IPS DF 4.7 (cell line): ENCODE results near the gene FCHSD2.
"Not testable (repeated sequence)": the region's sequence is repeated elsewhere in the genome, so short reads cannot be mapped to it uniquely, and the experiment has no call there.

Experiments used
- DNase-seq: peaks from one replicate; pipeline ENCODE4 v3.0.0-alpha.2; 2013; ENCODE audit warnings: low spot score; ENCODE audit errors: extremely low read depth

FCHSD2 gene

DNA sequence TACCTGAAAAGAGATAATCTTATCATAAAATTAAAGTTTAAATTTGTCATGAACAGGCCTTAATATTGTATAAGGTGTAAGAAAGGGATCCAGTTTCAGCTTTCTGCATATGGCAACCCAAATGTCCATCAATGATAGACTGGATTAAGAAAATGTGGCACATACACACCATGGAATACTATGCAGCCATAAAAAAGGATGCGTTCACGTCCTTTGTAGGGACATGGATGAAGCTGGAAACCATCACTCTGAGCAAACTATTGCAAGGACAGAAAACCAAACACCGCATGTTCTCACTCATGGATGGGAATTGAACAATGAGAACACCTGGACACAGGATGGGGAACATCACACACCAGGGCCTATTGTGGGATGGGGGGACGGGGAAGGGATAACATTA, 18.2 kb downstream of the FCHSD2 start:
- not testable (repeated sequence) for DNase-seq

DNA sequence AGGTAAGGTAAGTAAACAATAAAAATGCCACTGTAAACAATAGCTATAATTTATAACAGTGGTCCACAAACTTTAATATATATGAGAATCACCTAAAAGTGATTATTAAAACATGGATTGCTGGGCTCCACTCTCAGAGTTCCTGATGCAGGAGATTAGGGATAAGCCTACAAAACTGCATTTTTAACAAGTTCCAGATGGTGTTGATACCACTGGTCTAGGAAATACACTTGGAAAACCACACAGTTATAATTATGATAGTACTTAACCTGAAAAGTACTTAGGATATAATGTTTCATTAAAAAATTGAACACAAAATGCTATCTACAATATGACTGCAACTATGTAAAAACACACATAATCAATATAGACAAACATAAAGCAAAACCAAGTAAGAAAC, 20.4 kb downstream of the FCHSD2 start:
- no peak for DNase-seq

DNA sequence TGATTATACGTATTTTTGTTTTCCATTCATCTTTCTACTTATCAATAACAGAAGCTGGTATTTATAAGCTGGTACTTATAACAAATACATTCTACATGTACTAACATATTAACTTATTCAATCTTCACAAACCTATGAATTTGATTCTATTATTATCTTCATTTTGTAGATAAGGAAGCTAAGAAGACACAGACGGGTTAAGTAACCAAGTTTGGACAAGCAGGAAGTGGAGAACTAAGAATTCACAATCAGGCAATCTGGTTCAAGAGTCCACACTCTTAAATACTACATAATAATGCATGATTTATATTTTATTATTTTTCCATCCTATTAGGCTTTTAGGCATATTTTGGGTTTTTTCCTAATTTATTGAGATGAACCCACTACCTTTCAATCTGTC, 25.0 kb downstream of the FCHSD2 start:
- DNase-seq, result no peak

DNA sequence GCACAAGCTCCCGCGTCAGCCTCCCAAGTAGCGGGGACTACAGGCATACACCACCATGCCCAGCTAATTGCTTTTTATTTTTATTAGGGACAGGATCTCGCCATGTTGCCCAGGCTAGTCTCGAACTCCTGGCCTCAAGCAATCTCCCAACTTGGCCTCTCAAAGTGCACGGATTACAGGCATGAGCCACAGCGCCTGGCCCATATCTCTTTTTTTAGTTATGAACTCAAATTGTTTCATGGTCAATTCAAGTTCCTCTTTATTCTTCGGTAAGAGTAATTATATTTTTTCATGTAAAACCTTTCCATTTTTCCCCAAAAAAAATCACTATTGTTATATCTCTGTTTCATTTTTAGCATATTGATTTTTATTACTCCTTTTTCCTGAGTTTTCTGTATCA, 25.5 kb downstream of the FCHSD2 start:
- no peak for DNase-seq

DNA sequence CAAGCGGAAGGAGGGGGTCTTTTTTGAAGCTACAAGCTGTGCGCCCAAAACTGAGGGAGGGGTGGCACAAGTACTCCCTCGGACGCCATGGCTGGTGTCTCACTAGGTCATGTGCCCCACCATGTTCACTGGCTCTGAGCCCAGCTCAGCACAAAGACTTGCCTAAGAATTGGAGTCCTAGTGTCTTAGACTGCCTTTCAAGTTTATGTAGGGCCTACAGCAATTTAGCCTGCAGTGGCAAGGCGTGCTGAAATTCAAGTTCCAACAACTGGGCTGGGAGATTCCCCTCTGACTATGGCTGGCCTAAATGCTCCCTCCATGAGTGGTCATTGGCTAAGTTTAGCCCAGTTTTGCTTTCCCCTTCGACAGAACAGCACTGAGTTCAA, 27.3 kb downstream of the FCHSD2 start:
- no peak for DNase-seq

DNA sequence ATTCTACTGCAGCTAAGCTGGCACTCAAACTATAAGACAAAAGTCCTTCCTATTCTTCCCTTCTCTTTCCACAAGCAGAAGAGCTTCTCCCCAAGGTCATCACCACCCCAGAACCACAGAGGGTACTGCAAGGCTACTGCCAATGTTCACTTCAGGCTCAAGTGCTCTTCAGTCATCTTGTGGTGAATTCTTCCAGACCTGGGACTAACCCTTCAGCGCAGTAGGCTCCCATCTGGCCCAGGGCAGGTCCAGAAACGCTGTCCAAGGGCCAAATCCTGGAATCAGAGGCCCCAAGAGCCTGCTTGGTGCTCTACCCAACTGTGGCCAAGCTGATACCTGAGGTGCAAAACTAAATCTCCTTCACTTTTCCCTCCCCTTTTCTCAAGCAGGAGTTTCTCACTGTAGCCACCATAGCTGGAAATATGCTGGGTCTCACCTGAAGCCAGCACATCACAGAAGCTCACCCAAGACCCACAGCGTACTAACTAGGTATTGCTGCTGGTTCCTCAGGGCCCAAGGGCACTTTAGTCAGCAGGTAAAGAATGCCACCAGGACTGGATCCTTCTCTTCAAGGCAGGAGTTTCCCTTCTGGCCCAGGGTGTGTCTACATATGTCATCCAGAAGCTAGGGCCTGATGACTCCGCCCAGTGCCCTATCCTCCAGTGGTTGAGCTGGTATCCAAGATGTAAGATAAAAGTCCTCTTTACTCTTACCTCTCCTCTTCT, 27.8 kb downstream of the FCHSD2 start:
- DNase-seq, result no peak

DNA sequence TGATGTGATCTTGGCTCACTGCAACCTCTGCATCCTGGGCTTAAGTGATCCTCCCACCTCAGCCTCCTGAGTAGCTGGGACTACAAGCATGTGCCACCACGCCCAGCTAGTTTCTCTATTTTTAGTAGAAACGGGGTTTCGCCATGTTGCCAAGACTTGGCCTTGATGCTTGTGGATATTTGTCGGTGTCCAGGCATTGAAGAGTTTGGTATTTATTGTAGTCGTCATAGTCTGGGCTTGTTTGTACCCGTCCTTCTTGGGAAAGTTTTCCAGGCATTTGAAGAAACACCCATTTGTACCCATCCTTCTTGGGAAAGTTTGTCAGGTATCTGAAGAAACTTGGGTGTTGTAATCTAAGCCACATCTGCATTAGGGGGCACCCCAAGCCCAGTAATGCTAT, 28.7 kb downstream of the FCHSD2 start:
- DNase-seq, result no peak

DNA sequence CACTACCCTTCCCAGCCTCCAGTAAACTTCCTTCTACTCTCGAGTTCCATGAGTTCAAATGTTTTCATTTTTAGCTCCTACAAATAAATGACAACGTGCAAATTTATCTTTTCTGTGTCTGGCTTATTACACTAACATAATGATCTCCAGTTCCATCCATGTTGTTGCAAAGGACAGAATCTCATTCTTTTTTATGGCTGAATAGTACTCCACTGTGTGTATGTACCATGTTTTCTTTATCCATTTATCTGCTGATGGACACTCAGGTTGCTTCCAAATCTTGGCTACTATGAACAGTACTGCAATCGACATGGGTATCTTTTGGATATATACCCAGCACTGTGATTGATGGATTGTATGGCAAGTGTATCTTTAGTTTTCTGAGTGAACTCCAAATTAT, 34.5 kb downstream of the FCHSD2 start:
- DNase-seq, result no peak

DNA sequence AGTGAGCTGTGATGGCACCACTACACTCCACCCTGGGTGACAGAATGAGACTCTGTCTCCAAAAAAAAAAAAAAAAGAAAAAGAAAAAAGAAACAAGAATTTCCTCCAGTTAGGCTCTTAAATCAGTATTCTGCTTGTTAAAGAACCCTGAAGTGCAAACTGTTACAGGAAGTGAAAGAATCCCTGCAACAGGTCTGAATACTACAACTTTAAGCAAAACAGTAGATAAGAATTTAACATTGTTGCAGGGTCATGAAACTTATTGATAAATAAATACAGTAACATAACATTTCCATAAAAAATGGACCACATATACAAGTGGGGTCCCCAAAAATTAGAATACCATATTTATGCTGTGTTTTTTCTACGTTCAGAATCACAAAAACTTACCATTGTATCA, 35.8 kb downstream of the FCHSD2 start:
- no peak for DNase-seq

DNA sequence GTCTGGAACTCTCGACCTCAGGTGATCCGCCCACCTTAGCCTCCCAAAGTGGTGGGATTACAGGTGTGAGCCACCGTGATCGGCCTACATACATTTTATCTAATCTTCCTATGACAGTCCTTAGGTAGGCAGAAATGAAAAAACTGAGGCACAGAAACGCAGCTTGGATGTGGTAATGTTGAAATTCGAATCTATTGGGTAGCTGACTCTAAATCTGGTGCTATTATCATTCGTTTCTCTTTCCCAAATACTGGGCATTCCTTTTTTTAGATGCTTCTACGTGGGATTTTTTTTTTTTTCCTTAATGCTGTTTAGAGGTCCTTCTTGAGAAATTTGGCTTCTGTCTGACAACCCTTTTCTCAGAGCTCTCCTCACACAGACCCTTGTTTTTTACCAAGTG, 41.5 kb downstream of the FCHSD2 start:
- DNase-seq, result no peak

DNA sequence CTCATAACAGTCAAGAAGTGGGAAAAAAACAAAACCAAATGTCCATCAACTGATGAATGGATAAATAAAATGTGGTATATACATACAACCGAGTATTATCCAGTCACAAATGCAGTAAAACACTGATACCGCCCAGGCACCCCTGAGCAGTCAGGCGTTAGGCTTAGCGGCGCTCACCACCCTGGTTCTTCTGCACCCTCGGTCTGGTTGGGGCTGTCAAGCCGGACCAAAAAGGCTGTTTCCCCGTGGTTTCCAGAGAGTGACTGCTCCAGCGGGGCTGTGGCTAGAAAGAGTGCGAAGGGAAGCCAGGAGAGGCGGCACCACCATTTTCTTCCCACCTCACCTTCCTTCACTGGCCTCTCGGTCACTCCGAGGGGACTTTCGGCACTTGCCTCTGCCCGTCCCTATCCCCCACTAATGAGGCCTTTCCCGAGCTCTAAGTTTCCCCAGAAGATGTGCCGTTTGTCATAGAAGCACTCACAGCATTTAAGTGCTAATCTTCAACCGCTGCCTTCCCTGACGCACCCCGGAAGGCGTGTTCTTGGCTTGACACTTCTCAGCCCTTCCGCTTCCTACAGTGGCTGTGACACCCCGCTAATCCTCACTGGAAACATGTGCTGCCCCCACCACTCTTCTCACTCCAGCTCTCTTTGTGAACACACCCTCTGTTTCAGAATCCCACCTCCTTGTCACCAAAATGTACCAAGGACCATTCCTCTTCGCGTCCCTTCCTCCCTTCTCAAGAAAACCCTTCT, 42.4 kb downstream of the FCHSD2 start:
- no peak for DNase-seq

DNA sequence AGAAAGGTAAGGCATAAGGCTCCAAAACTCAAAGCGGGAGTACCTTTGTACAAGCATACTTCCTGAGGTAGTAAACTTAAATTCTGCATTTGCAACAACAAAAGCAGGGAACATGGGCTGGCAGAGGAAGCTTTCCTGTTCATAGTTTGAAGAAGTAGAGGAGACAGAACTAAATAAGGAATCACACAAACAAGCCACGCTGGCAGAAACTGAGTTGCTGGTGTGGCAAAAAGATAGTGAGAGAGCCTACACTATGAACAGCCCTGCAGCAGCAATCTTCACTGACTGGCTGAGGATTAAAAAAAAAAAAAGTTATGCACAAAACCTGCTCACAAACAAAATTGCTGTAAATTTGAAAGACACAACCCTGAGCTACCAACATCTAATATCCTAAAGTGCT, 46.5 kb downstream of the FCHSD2 start:
- DNase-seq, result no peak

DNA sequence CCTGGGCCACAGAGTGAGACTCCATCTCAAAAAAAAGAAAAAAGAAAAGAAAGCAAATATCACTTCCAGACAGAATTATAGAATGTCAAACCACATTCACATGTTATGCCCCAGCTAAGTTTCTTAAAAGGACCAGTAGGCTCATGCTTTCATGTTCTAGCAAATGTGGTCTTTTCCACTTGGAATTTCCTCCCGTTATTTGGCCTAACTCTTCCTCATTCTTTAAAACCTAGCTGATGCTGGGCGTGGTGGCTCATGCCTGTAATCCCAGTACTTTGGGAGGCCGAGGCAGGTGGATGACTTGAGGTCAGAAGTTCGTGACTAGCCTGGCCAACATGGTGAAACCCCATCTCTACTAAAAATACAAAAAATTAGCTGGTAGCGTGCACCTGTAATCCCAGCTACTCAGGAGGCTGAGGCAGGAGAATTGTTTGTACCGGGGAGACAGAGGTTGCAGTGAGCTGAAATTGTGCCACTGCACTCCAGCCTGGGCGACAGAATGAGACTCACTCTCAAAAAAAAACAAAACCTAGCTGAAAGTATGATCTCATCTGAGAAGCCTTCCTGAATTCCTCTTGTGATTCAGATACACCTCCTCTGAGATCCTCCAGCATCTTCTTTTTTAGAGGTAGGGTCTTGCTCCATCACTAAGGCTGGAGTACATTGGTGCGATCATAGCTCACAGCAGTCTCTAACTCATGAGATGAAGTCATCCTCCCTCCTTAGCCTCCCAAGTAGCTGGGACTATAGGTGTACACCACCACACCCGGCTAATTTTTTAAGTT, 50.4 kb downstream of the FCHSD2 start:
- DNase-seq, result no peak

DNA sequence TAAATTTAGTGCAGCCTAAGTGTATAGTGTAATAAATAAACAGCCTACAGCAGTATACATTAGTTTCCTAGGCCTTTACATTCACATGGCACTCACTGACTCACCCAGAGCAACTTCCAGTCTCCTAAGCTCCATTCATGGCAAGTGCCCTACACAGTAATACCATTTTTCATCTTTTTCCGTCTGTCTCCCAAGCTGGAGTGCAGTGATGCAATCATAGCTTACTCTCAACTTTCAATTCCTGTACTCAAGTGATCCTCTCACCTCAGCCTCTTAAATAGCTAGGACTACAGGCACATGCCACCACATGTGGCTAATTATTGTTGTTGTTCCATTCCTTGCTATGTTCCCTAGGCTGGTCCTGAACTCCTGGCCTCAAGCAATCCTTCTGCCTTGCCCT, 54.4 kb downstream of the FCHSD2 start:
- no peak for DNase-seq

DNA sequence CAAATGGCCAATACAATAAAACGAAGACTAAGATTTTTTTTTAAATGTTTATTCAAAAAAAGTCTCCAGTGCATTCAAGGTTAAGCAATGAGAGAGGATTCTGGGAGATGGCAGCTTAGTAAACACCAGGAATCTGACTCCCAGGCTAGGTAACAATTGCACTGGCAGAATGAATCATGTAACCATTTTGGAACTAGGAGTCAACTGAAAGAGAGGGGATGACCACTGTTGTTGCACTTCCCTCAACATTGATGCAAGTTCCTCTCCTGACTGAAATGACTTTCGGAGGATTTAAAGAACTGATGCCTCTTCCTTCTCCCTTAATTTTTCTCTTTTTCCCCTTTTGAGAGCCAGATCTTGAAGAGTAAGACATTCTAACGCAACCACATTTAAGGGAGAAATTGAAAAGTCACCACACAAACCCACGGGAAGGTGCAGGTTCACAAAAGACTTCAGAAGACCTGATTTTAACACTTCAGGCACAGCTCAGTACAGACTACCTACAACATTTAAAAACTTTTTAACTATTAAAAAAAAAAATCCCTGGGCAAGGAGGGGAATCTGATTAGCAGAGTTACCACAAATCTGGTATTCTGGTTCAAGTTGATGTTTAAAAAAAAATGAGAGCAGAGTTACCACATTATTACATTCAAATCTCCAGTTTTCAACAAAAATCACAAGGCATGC, 56.8 kb downstream of the FCHSD2 start:
- no peak for DNase-seq

DNA sequence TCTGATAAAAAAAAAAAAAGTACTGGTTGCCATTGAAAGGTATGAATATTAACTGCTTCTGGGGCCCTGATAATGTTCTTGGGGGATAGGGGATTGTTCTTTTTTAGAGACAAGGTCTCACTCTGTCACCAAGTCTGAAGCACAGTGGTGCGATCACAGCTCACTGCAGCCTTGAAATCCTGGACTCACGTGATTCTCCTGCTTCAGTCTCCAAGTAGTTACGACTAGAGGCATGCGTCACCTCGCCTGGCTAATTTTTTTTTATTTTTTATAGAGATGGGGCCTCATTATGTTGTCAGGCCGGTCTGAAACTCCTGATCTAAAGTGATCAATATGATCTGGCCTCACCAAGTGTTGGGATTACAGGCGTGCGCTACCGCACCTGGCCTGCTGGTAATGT, 63.5 kb downstream of the FCHSD2 start:
- DNase-seq, result no peak

DNA sequence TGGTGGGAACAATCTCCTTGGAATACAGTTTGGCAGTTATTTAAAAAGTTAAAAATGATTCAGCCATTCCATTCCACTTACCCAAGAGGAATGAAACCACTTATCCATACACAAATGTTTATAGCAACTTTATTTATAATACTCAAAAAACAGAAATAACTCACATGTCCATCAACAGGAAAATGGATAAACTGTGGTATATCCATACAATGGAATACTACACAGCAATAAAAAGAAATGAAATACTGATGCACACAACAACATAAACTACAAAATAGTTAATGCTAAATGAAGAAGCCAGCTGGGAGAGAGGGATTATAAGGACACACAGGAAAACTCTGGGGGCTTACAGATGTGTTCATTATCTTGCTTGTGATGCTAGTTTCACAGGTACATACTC, 64.7 kb downstream of the FCHSD2 start:
- no peak for DNase-seq

DNA sequence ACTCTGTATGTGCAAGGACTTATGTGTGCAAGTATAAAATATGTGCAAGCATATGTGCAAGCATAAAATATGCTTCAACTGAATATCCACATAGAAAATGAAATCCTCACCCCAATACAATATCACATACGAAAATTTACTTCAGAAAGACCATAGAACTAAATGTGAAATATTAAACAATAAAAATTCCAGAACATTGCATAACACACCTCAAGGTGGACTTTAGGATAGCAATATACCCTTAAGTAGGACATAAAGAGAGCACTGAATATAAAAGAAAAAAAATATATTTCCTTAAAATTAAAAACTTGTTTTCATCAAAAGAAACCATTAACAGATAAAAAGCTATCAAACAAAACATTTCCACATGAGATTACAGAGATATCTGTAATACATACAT, 67.8 kb downstream of the FCHSD2 start:
- no peak for DNase-seq

DNA sequence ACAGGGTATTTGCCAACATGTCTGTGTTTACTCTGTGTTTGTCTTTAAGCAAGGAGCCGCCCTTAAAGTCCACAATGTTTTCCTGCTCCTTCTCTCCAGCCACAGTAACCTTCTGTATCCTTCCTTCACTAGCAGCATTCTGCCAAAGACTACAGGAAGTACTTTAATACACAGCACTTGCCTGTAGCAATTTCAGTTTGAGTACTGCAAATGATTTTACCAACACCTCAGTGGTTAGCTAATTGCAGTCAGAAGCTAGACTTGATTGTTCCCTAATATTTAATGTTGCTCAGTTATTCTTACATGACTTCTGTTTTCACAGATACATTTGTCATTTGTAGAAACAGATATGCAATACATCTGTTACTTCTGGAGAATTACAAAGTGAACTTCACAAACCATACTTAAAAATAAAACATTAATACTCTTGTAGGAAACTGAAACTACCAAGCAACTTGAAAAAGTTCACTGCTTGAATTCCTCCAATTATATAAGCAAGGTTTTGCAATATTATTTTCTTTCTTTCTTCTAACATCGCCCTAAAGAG, 69.1 kb downstream of the FCHSD2 start:
- DNase-seq, result no peak

DNA sequence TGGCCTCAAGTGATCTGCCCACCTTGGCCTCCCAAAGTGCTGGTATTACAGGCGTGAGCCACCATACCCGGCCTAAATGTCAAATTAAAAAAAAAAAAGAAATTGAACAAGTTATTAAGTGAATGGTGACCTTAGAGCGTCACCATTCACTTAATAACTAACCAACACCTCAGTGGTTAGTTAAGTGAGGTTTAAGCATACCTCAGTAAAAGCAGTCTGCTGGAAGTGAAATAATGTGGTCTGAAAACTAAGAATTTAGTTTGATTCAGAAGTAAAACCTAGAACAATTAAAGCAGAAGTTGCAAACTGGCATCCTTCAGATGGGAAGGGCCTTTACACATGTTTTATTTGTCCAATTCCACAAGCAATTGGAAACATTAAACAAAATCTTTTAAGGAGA, 71.5 kb downstream of the FCHSD2 start:
- DNase-seq, result no peak

DNA sequence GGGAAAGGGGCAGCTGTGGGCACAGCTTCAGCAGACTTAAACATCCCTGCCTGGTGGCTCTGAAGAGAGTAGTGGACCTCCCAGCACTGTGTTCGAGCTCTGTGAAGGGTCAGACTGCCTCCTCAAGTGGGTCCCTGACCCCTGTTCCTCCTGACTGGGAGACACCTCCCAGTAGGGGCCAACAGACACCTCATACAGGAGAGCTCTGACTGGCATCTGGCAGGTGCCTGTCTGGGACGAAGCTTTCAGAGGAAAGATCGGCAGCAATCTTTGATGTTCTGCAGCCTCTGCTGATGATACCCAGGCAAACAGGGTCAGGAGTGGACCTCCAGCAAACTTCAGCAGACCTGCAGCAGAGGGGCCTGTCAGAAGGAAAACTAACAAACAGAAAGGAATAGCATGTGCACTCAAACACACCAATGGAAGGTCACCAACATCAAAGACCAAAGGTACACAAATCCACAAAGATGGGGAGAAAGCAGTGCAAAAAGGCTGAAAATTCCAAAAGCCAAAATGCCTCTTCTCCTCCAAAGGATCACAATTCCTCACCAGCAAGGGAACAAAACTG, 80.2 kb downstream of the FCHSD2 start:
- DNase-seq, result not testable (repeated sequence)
